SU-DHL-6 (cell line): Measurements from ENCODE around the gene ANXA6.

ENCODE experiments used
- CTCF ChIP-seq: fragments of 200-600 bp; sonication (generic); IDR thresholded peaks from one replicate; pipeline ENCODE4 v1.5.1; 2017; ENCODE audit warnings: antibody characterized with exemption, mild to moderate bottlenecking, low read length, moderate library complexity; ENCODE audit not compliant: insufficient read depth, poor library complexity, severe bottlenecking
- EZH2phosphoT487 ChIP-seq: fragments of 200-600 bp; sonication (generic), shearing (Covaris generic); conservative IDR thresholded peaks from 2 replicates; pipeline ENCODE4 v1.6.1; 2018; ENCODE audit warnings: mild to moderate bottlenecking, antibody characterized with exemption, low read length, moderate library complexity, mixed read lengths

DNA sequence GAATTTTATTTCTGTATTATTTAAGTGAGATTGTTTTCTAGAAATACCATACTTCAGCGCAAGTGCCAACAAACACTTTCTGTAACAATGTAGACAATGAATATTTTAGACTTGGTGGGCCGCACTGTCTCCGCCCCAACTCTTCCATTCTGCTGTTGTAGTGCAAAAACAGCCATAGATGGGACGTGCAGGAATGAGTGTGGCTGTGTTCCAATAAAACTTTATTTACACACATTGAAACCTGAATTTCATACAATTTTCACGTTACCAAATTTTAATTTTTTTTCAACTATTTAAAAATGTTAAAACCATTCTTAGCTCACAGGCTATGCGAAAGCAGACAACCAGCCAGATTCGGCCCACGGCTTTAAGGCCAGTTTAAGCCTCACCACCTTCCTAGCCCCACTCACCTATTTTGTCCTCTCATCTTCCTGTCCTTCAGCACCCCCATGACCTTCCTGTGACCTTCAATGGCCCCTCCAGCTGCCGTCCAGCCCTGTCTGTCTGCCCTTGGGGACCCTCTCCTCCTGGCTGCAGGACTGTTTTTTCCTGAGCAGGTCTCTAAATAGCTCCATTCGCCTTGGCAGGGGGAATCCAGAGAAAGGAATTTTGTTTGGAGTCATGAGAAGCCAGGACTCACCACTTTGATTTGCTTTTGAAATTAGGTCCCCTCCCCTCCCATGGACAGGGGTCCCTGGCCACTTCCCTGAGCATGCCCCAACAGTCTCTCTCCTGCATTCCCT, 11.2 kb upstream of the ANXA6 start:
- TF ChIP-seq CTCF (no peak), EZH2phosphoT487 (no peak)
